ENCODE results near the gene PLEKHG3.

DNA sequence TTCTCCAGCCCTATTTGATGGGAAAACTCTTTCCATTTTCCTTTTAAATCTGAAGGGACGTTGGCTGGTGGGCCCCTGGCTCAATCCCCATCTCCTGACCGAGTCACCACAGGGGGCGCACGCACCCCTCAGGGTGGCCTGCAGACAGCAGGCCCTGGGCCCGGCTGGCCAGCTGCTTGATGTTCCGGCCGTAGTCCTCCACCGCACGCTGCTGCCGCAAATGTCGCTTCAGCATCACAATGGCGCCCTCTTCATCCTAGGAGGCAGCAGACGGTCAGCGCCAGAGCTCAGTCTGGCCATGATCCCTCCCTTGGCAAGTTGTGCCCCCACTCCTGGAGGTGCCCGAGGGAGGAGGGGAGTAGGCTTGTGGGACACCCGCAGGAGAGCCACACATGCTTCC lies 70.0 kb downstream of the PLEKHG3 start:
- TF ChIP-seq EZH2 (IDR thresholded peaks at IDR 0.05; ENCODE audit: low read length, missing control alignments) (no peak), CTCF (conservative IDR thresholded peaks at IDR 0.05 in 1 of 2, IDR thresholded peaks at IDR 0.05 in 1 of 2; ENCODE audit: low read depth in 1 of 2, low read length in 2 of 2) (no peak)

All from fibroblast of lung (primary cell).